HCT116 (cell line): ENCODE data around the gene LGR6. TPM values are rescaled to one million over a fixed set of nuclear protein-coding genes. Genes with fewer than 3 reads are reported as not detected.

ENCODE experiments used
- ATAC-seq: fragments of 200-7000 bp; cut with Tn5 transposase; 2 replicates; pipeline ENCODE4 v1.9.1; 2020; ENCODE audit warnings: mild to moderate bottlenecking, moderate library complexity
- BruUV-seq: library from RNA; stranded (reverse); fragments of 400-500 nt; replicated peaks from 2 replicates; lab custom pipeline; 2021; lab: Mats Ljungman, UMichigan
- CTCF ChIA-PET: fragments of 300-600 bp; sonication (Branson Sonifier 250); formaldehyde crosslinking; loops from one replicate; lab custom pipeline; 2021; ENCODE audit warnings: antibody characterized with exemption; lab: Charles Lee
- POLR2A ChIA-PET: fragments of 300-600, 350-600 bp; sonication (Branson Sonifier 250); formaldehyde crosslinking; loops from one replicate; lab custom pipeline; 2021; ENCODE audit warnings: antibody characterized with exemption; lab: Charles Lee
- RAD21 ChIA-PET, 2 experiments: fragments of 300-600 bp; sonication (Branson Sonifier 250); formaldehyde crosslinking; loops; one replicate each; lab custom pipeline; 2023; ENCODE audit warnings: low total read pairs in 2 of 2; ENCODE audit not compliant: uncharacterized antibody in 2 of 2, unreplicated experiment in 2 of 2, low non-redundant PET in 1 of 2; lab: Charles Lee
- DNase-seq: peaks from one replicate; pipeline ENCODE4 v3.0.0-alpha.2; 2010; ENCODE audit warnings: low read depth, low spot score
- H2AFZ ChIP-seq: fragments of 200-600 bp; shearing (Covaris generic), sonication (generic); 2 replicates; pipeline ENCODE4 v1.6.1; 2017; ENCODE audit warnings: low read depth, mixed run types, mixed read lengths, antibody characterized with exemption, low read length; ENCODE audit not compliant: poor library complexity, severe bottlenecking
- H3K27ac ChIP-seq: 2 replicates; pipeline ENCODE4 v1.5.1; 2012; ENCODE audit warnings: low read depth, low read length
- H3K27me3 ChIP-seq: fragments of 200-600 bp; sonication (generic); 2 replicates; pipeline ENCODE4 v1.6.1; 2016; ENCODE audit warnings: mixed run types, low read length, mixed read lengths; ENCODE audit not compliant: insufficient read depth
- H3K36me3 ChIP-seq, 2 experiments: fragments of 200-500 bp in 1 of 2; fragments of 200-600 bp in 1 of 2; sonication (Bioruptor generic) in 1 of 2; sonication (generic) in 1 of 2; 2 replicates each; pipeline versions ENCODE4 v1.5.1 to v1.6.1; 2014 to 2016; ENCODE audit warnings: low read length in 2 of 2, inconsistent platforms in 1 of 2, mixed read lengths in 1 of 2, mixed run types in 1 of 2; ENCODE audit not compliant: insufficient read depth in 2 of 2, control insufficient read depth in 1 of 2
- H3K4me1 ChIP-seq, 2 experiments: fragments of 200-600 bp in 1 of 2; sonication (generic) in 1 of 2; 2 replicates each; pipeline versions ENCODE4 v1.5.1 to v1.6.1; 2012 to 2017; ENCODE audit warnings: low read length in 2 of 2, inconsistent platforms in 1 of 2, mild to moderate bottlenecking in 1 of 2, mixed read lengths in 1 of 2, mixed run types in 1 of 2, moderate library complexity in 1 of 2; ENCODE audit not compliant: insufficient read depth in 2 of 2, control insufficient read depth in 1 of 2
- H3K4me2 ChIP-seq: fragments of 200-600 bp; sonication (generic); 2 replicates; pipeline ENCODE4 v1.6.1; 2017; ENCODE audit warnings: mixed run types, low read length, mixed read lengths
- H3K4me3 ChIP-seq, 2 experiments: fragments of 200-600 bp in 1 of 2; sonication (generic) in 1 of 2; replicated peaks in 1 of 2; 2 replicates each; pipeline ENCODE4 v1.5.1; 2011 to 2016; ENCODE audit warnings: low read length in 2 of 2, control low read depth in 1 of 2, low read depth in 1 of 2, mild to moderate bottlenecking in 1 of 2, mixed read lengths in 1 of 2, mixed run types in 1 of 2
- H3K79me2 ChIP-seq: fragments of 200-600 bp; sonication (generic); 2 replicates; pipeline ENCODE4 v1.6.1; 2017; ENCODE audit warnings: mild to moderate bottlenecking, mixed run types, low read length, moderate library complexity, mixed read lengths; ENCODE audit not compliant: insufficient read depth
- H3K9ac ChIP-seq: fragments of 200-600 bp; sonication (generic); 2 replicates; pipeline ENCODE4 v1.6.1; 2016; ENCODE audit warnings: low read length, mixed read lengths
- H3K9me2 ChIP-seq: fragments of 200-600 bp; sonication (generic), shearing (Covaris generic); 2 replicates; pipeline ENCODE4 v1.6.1; 2017; ENCODE audit warnings: mixed run types, mild to moderate bottlenecking, moderate library complexity; ENCODE audit not compliant: insufficient read depth
- H3K9me3 ChIP-seq, 2 experiments: fragments of 200-500 bp in 1 of 2; fragments of 200-600 bp in 1 of 2; sonication (Bioruptor generic) in 1 of 2; sonication (generic) in 1 of 2; 2 replicates each; pipeline ENCODE4 v1.6.1; 2014 to 2017; ENCODE audit warnings: low read length in 2 of 2, mixed read lengths in 2 of 2, inconsistent platforms in 1 of 2, low read depth in 1 of 2, mild to moderate bottlenecking in 1 of 2, mixed run types in 1 of 2, moderate library complexity in 1 of 2; ENCODE audit not compliant: control insufficient read depth in 1 of 2, insufficient read depth in 1 of 2
- H4K20me1 ChIP-seq: fragments of 200-600 bp; sonication (generic), shearing (Covaris generic); 2 replicates; pipeline ENCODE4 v1.6.1; 2017; ENCODE audit warnings: mixed run types, mild to moderate bottlenecking, moderate library complexity; ENCODE audit not compliant: insufficient read depth
- ATF3 ChIP-seq: IDR thresholded peaks from 2 replicates; pipeline ENCODE4 v1.6.1; 2012
- CBX3 ChIP-seq: IDR thresholded peaks from 2 replicates; pipeline ENCODE4 v1.6.1; 2012; ENCODE audit warnings: low read depth
- CEBPB ChIP-seq: IDR thresholded peaks from 2 replicates; pipeline ENCODE4 v1.6.1; 2012; ENCODE audit warnings: low read depth
- EGR1 ChIP-seq: IDR thresholded peaks from 2 replicates; pipeline ENCODE4 v1.6.1; 2012; ENCODE audit warnings: low read depth
- ELF1 ChIP-seq: IDR thresholded peaks from 2 replicates; pipeline ENCODE4 v1.6.1; 2012; ENCODE audit warnings: low read depth, borderline replicate concordance
- EZH2phosphoT487 ChIP-seq: fragments of 200-600 bp; IDR thresholded peaks from 2 replicates; pipeline ENCODE4 v1.6.1; 2018; ENCODE audit warnings: antibody characterized with exemption, borderline replicate concordance
- JUND ChIP-seq: IDR thresholded peaks from 2 replicates; pipeline ENCODE4 v1.6.1; 2012
- MAX ChIP-seq: IDR thresholded peaks from 2 replicates; pipeline ENCODE4 v1.6.1; 2012
- POLR2AphosphoS5 ChIP-seq: IDR thresholded peaks from 2 replicates; pipeline ENCODE4 v1.6.1; 2011; ENCODE audit warnings: mild to moderate bottlenecking, low read depth, low read length, moderate library complexity
- RAD21 ChIP-seq: IDR thresholded peaks from 2 replicates; pipeline ENCODE4 v1.6.1; 2012; ENCODE audit warnings: low read depth, mild to moderate bottlenecking
- SP1 ChIP-seq: IDR thresholded peaks from 2 replicates; pipeline ENCODE4 v1.6.1; 2012; ENCODE audit warnings: low read depth
- SRF ChIP-seq: IDR thresholded peaks from 2 replicates; pipeline ENCODE4 v1.6.1; 2012; ENCODE audit warnings: low read depth
- TCF7L2 ChIP-seq: IDR thresholded peaks from 2 replicates; pipeline ENCODE4 v1.7.0; 2011; ENCODE audit warnings: borderline replicate concordance, inconsistent platforms; ENCODE audit not compliant: insufficient read depth, insufficient read length; ENCODE audit errors: extremely low read depth
- YY1 ChIP-seq: IDR thresholded peaks from 2 replicates; pipeline ENCODE4 v1.6.1; 2011; ENCODE audit warnings: low read length, low read depth, moderate library complexity, mild to moderate bottlenecking; ENCODE audit not compliant: insufficient replicate concordance; ENCODE audit errors: extremely low read depth
- ZBTB33 ChIP-seq: IDR thresholded peaks from 2 replicates; pipeline ENCODE4 v1.6.1; 2011; ENCODE audit warnings: mild to moderate bottlenecking, low read length, moderate library complexity; ENCODE audit not compliant: insufficient replicate concordance; ENCODE audit errors: extremely low read depth
- ZFX ChIP-seq: fragments of 450-650 bp; IDR thresholded peaks from 2 replicates; pipeline ENCODE4 v1.6.1; 2017
- ZNF274 ChIP-seq: fragments of 200-500 bp; sonication (Bioruptor generic); IDR thresholded peaks from 2 replicates; pipeline ENCODE4 v1.6.1; 2014; ENCODE audit warnings: mild to moderate bottlenecking, low read depth, low read length, inconsistent platforms
- intact Hi-C: fragments of 100-400 bp; cut with micrococcal nuclease; formaldehyde crosslinking; loops from 2 replicates; pipeline ENCODE4 v1.10.0; 2022
- total RNA-seq: library from RNA; stranded (reverse); gene quantifications from one replicate; pipeline ENCODE4 v1.2.1, GENCODE V29; 2021; ENCODE audit not compliant: unreplicated experiment

LGR6 gene
- total RNA-seq, 1 experiment from 2014 or later = 0.20 TPM

- TF ChIP-seq ZBTB33 (no peak), CBX3 (no peak), JUND (no peak), ATF3 (no peak), EGR1 (no peak)
Measured at GRCh38 chr1:202292773-202293172, 99.2 kb downstream of the LGR6 start (continued).

DNA sequence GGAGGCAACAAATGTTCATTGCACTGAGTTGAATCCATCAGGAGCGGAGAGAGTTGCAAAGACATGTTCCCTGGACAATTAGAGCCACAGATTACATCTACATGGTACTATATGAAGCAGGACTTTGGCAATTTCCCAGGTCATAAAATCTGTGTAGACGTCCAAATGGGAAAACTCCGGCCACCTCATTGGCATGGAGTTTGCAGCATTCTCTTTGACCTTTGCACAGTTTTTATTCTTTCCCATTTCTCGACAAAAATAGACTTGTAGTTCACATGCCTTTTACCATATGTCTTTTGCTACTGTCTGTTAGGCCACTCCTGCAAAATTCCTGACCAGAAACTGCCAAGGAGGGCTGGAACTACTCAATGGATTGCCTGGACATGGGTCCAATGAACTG is 100.0 kb downstream of the LGR6 start:
- H4K20me1 ChIP-seq = no peaks in the 10 kb centered on the region
- H3K4me3 ChIP-seq = no peak overlapping the region
- H3K36me3 ChIP-seq = no peaks in the 10 kb centered on the region
- BruUV-seq = no TSS peak
- intact Hi-C loops = no loop called here
- DNase-seq = no peak
- H3K79me2 ChIP-seq = no peaks in the 10 kb centered on the region
- POLR2A ChIA-PET = no interaction called here
- RAD21 ChIA-PET = no interaction called here
- no peak for TF ChIP-seq SRF
- no peak for TF ChIP-seq ELF1
- TF ChIP-seq CEBPB = no peak
- no peak for TF ChIP-seq ZBTB33
- TF ChIP-seq EZH2phosphoT487 = no peak
- TF ChIP-seq TCF7L2 = no peak
- TF ChIP-seq ATF3 = no peak
- TF ChIP-seq SP1 = no peak
- no peak for TF ChIP-seq YY1
- no peak for TF ChIP-seq ZFX
- no peak for TF ChIP-seq RAD21
- no peak for TF ChIP-seq JUND
- TF ChIP-seq MAX = no peak
- TF ChIP-seq ZNF274 = no peak
- no peak for TF ChIP-seq POLR2AphosphoS5
- CTCF ChIA-PET = no interaction called here
- H3K4me1 ChIP-seq = peaks cover 2 to 9% of the 10 kb centered on the region in 2 experiments; a peak in 2 of 4 replicates
- no peak overlapping the region for H3K27ac ChIP-seq
- no peak overlapping the region for H3K9ac ChIP-seq
- no peak for ATAC-seq
- H3K9me3 ChIP-seq = no peaks in the 10 kb centered on the region; a peak in 1 of 4 replicates
- peaks cover 43% of the 10 kb centered on the region for H3K27me3 ChIP-seq
- no peak overlapping the region for H3K4me2 ChIP-seq
- H3K9me2 ChIP-seq = no peaks in the 10 kb centered on the region
- no peak overlapping the region for H2AFZ ChIP-seq
